ENCODE measurements around the gene GALNT2. TPM values are rescaled to one million over a fixed set of nuclear protein-coding genes. Genes with fewer than 3 reads are reported as not detected.

Gene GALNT2
- total and polyA plus RNA-seq, 7 donors, result 8.4 to 43.8 (median 37.1) TPM

DNA sequence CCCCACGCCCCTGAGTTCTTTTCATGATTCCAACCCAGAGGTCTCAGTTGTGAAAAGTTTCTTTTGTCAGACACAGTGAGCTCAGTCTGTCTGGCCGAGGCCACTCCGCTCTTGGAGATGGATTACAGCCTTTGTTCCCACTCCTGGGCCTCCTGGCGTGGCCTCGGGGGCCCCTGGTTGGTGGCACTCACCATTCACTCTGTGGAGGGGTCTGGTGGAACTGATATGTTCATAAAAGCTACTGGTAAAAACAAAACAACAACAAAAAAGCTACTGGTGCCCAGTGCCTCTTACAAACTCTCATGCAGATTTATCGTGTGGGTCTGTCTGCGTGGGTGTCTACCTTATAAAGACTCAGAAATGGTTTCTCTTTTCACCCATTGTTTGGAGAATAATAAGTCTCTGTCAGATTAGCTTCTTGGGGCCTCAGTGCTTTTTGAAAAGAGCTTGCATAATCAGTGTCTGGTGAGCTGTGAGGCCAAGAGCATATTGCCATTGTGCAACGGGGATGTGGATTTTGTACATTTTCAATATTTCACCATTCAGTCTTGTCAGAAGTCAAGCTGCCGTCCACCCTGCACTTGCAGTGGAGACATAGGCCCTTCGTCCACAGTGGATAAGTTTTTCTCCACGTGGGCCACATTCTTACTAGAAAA is 86.7 kb downstream of the GALNT2 start:
- TF ChIP-seq POLR2A (IDR thresholded peaks at IDR 0.05), result no peak
- TF ChIP-seq POLR2AphosphoS5 (IDR thresholded peaks at IDR 0.05), result peak in 3 of 4 donors; percentile 17 to 39 (median 23)
- no peaks in the 10 kb centered on the region for H3K36me3 ChIP-seq
- 82 to 87% methylated on average over 11 of the region's 11 CpGs for WGBS, 2 donors
- H3K9me3 ChIP-seq, result no peaks in the 10 kb centered on the region
- intact Hi-C loops (cut with DNase I), result no loop called here
- H3K4me1 ChIP-seq, result peaks cover 0 to 30% (median 15%) of the 10 kb centered on the region in 4 donors
- H3K27ac ChIP-seq, result peak overlapping the region; percentile 47 to 59 (median 54)
- peak; percentile 77 for DNase-seq
- no peaks in the 10 kb centered on the region for H3K27me3 ChIP-seq
- no peak overlapping the region for H3K4me3 ChIP-seq

DNA sequence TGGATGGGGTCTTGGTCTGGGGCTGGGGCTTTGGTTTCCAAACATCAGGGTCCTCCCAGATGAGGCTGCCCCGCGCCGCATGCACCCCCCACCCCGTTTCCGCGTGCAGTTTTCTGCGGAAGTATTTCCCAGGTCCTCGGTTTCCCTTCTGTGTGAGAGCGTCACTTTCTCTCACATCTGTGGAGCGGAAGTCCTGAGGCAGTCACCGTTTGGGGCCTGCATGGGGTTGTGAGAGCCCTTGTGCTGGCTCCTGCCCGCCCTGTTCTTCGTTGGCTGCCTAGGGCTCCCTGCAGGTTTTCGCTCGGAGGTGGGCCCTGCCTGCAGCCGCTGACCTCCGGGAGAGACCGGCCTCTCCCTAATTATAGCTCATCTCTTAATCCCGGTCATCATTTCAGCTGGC is 88.0 kb downstream of the GALNT2 start:
- Histone ChIP-seq H3K27ac (peak overlapping the region in 3 of 4 donors; percentile 21 to 56 (median 51)), H3K4me1 (peaks cover 0 to 39% (median 21%) of the 10 kb centered on the region in 4 donors), H3K36me3 (no peaks in the 10 kb centered on the region), H3K27me3 (no peaks in the 10 kb centered on the region), H3K4me3 (no peak overlapping the region), H3K9me3 (no peaks in the 10 kb centered on the region)
- intact Hi-C loops (cut with DNase I), result loop anchor here (5.0 kb wide), 1 partner anchor 48 kb away; no protein-coding TSS in a partner anchor
- DNase-seq, result no peak
- WGBS, 2 donors, result 94 to 96% methylated on average over 19 of the region's 19 CpGs
- TF ChIP-seq POLR2AphosphoS5 (IDR thresholded peaks at IDR 0.05) (no peak), EP300 (IDR thresholded peaks at IDR 0.05) (no peak)

DNA sequence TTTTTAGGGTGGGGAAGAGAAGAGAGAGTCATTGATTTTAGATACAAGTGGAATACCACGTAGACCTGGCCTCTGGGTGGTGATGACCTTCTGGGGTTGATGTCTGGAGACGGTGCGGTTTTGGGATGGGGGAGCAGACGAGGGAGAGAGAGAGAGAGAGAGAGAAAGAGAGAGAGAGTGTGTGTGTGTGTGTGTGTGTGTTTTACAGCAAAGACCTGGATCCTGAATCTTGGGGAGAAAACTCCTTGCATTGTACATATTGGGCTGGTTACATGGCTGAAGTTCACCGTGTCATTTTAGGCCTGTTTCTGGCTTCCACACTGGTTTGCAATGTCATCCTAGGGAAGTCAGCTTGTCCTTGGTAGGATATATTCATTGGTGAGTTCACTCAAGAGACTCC is 89.0 kb downstream of the GALNT2 start:
- H3K27me3 ChIP-seq, result no peaks in the 10 kb centered on the region
- H3K4me1 ChIP-seq, result peaks cover 0 to 39% (median 19%) of the 10 kb centered on the region in 4 donors
- no peak overlapping the region for H3K4me3 ChIP-seq
- H3K9me3 ChIP-seq, result no peaks in the 10 kb centered on the region
- WGBS, 2 donors, result 88 to 94% methylated on average over 4 of the region's 5 CpGs
- intact Hi-C loops (cut with DNase I), result loop anchor here (5.0 kb wide), 1 partner anchor 49 kb away; no protein-coding TSS in a partner anchor
- H3K36me3 ChIP-seq, result no peaks in the 10 kb centered on the region
- no peak for TF ChIP-seq CTCF (IDR thresholded peaks at IDR 0.05)
- TF ChIP-seq EP300 (IDR thresholded peaks at IDR 0.05), result no peak
- TF ChIP-seq POLR2AphosphoS5 (IDR thresholded peaks at IDR 0.05), result no peak
- TF ChIP-seq POLR2A (IDR thresholded peaks at IDR 0.05), result no peak
- peak; percentile 28 for DNase-seq
- H3K27ac ChIP-seq, result no peak overlapping the region

DNA sequence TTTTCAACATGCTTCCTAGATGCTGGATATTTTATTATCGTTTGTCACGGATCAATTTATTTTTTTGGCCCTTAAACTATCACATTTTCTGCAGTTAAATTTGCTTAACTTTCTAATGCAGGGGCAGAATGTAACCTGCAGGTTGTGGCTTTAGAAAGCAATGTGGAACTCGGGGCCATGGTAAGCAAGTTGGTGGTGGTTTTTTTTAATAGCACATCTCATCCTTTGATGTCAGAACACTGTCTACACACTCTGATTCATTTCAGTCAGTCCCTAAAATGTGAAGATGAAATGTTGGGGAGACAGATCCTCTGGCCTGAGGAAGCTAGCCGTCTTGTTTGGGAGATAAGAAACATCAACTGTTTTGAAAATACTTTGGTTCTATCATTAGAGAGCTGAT is 89.5 kb downstream of the GALNT2 start:
- intact Hi-C loops (cut with DNase I), result loop anchor here (5.0 kb wide), 1 partner anchor 49 kb away; no protein-coding TSS in a partner anchor
- Histone ChIP-seq H3K27me3 (no peaks in the 10 kb centered on the region), H3K4me1 (peaks cover 0 to 39% (median 16%) of the 10 kb centered on the region in 4 donors), H3K36me3 (no peaks in the 10 kb centered on the region), H3K27ac (no peak overlapping the region), H3K9me3 (no peaks in the 10 kb centered on the region), H3K4me3 (no peak overlapping the region)
- no peak for DNase-seq
- WGBS, 2 donors, result 88 to 90% methylated on average over 4 of the region's 4 CpGs
- TF ChIP-seq EP300 (IDR thresholded peaks at IDR 0.05) (no peak), POLR2AphosphoS5 (IDR thresholded peaks at IDR 0.05) (no peak), CTCF (IDR thresholded peaks at IDR 0.05) (no peak), POLR2A (IDR thresholded peaks at IDR 0.05) (no peak)

DNA sequence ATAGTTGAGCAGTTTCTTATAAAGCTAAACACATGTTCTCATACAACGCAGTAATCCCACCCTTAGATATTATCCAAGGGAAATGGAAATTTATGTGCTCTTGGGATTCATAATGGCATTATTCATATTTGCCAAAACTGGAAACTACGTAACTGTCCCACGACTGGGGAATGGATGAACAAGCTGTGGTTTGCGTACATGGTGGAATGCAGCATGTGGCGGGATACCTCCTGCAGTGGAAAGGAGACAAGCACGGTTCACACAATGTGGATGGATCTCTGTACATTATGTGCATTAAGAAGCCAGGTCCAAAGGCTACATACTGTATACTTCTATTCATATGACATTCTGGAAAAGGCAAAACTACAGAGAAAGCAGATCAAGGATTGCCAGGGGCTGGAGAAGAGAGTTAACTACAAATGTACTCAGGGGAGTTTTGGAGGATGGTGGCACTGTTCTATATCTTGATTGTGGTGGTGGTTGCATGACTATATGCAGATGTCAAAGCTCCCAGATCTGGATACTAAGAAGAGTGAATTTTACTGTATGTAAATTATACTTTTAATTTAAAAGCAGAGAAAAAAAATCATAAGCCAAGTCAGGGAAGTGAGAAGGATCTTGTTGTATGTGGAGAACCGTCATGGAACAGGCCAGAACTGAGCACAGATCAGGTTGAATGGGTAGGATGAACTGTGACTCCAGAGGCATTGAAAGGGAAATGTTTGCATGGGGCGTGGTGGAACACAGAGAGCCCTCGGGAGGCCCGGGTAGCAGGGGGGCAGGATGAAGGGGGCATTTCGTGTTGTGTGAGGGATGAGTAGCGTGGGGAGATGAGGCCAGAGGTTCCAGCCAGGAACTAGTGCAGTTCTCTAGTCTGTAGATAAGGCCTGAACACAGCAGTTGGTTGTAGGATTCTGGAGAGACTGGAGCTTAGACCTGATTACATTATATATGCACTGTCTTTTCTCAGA is 90.7 kb downstream of the GALNT2 start:
- Histone ChIP-seq H3K9me3 (no peaks in the 10 kb centered on the region), H3K4me3 (no peak overlapping the region), H3K36me3 (no peaks in the 10 kb centered on the region), H3K27ac (no peak overlapping the region), H3K4me1 (peaks cover 0 to 36% (median 16%) of the 10 kb centered on the region in 4 donors), H3K27me3 (no peaks in the 10 kb centered on the region)
- DNase-seq, result peak; percentile 49
- 60 to 66% methylated on average over 12 of the region's 12 CpGs for WGBS, 2 donors
- TF ChIP-seq EP300 (IDR thresholded peaks at IDR 0.05), result no peak
- TF ChIP-seq POLR2A (IDR thresholded peaks at IDR 0.05), result no peak
- no peak for TF ChIP-seq CTCF (IDR thresholded peaks at IDR 0.05)
- TF ChIP-seq POLR2AphosphoS5 (IDR thresholded peaks at IDR 0.05), result no peak
- intact Hi-C loops (cut with DNase I), result loop anchor here (5.0 kb wide), 1 partner anchor 50 kb away; no protein-coding TSS in a partner anchor
